ENCODE results near the gene DDX50.
"Not testable (repeated sequence)": the region's sequence is repeated elsewhere in the genome, so short reads cannot be mapped to it uniquely, and the experiment has no call there.

The DDX50 gene

GRCh38 chr10:68901105-68901927 lies at the start of gene DDX50:
Gene DDX50, plus strand, starts transcription at chr10:68901315. Its CDS starts 70 bp downstream, at chr10:68901385.
- peak; percentile 100 for DNase-seq

GRCh38 chr10:68856352-68856751 lies 44.8 kb upstream of the DDX50 start:
- no peak for DNase-seq

GRCh38 chr10:68857005-68857404 lies 44.1 kb upstream of the DDX50 start:
- DNase-seq = no peak

GRCh38 chr10:68861253-68861652 lies 39.9 kb upstream of the DDX50 start:
- no peak for DNase-seq

- DNase-seq = no peak
These were observed 36.5 kb upstream of the DDX50 start for GRCh38 chr10:68864611-68865010.

GRCh38 chr10:68868173-68868572 lies 32.9 kb upstream of the DDX50 start:
- DNase-seq = not testable (repeated sequence)

- no peak for DNase-seq
These were observed 31.5 kb upstream of the DDX50 start for GRCh38 chr10:68869623-68870022.

- DNase-seq = no peak
These were observed 31.1 kb upstream of the DDX50 start for GRCh38 chr10:68870061-68870460.

GRCh38 chr10:68870545-68871104 lies 30.5 kb upstream of the DDX50 start:
- DNase-seq = no peak

GRCh38 chr10:68871105-68871711 lies 29.9 kb upstream of the DDX50 start:
- peak; percentile 59 for DNase-seq

GRCh38 chr10:68871731-68872342 lies 29.3 kb upstream of the DDX50 start:
- peak; percentile 86 for DNase-seq

GRCh38 chr10:68876246-68877138 lies 24.6 kb upstream of the DDX50 start:
- no peak for DNase-seq

- DNase-seq = no peak
These were observed 23.5 kb upstream of the DDX50 start for GRCh38 chr10:68877482-68878110.

GRCh38 chr10:68878496-68878895 lies 22.6 kb upstream of the DDX50 start:
- DNase-seq = no peak

GRCh38 chr10:68879628-68880027 lies 21.5 kb upstream of the DDX50 start:
- no peak for DNase-seq

GRCh38 chr10:68880181-68880580 lies 20.9 kb upstream of the DDX50 start:
- no peak for DNase-seq

- DNase-seq = no peak
These were observed 6.1 kb upstream of the DDX50 start for GRCh38 chr10:68895041-68895440.

GRCh38 chr10:68897336-68897741 lies 3.8 kb upstream of the DDX50 start:
- peak; percentile 77 for DNase-seq

- DNase-seq = no peak
These were observed 1.8 kb upstream of the DDX50 start for GRCh38 chr10:68899186-68899745.

- no peak for DNase-seq
These were observed 549 bp upstream of the DDX50 start for GRCh38 chr10:68900427-68901104.

- DNase-seq = no peak
These were observed 1.3 kb downstream of the DDX50 start for GRCh38 chr10:68902382-68902781.
